Motor neuron (in vitro differentiated cells): Measurements from ENCODE around the gene SLC12A8. TPM values are rescaled to one million over a fixed set of nuclear protein-coding genes. Genes with fewer than 3 reads are reported as not detected.
A peak's percentile ranks its signal among the peaks of the same experiment; 100 is the strongest.

Source experiments
- ATAC-seq, 8 experiments: fragments of 200-7000 bp; cut with Tn5 transposase; replicated peaks in 6 of 8; 2 replicates each; pipeline ENCODE4 v1.8.0; 2021; ENCODE audit warnings: mild to moderate bottlenecking in 8 of 8, moderate library complexity in 8 of 8
- H3K27ac ChIP-seq, 2 donors: fragments of 250-450 bp; sonication (Bioruptor Pico); 2 replicates each; pipeline ENCODE4 v1.9.0; 2021; ENCODE audit warnings: antibody characterized with exemption in 2 of 2, mild to moderate bottlenecking in 2 of 2, moderate library complexity in 1 of 2
- H3K4me1 ChIP-seq, 2 donors: fragments of 250-450 bp; sonication (Bioruptor Pico); replicated peaks in 1 of 2; 2 replicates each; pipeline ENCODE4 v1.6.1; 2021; ENCODE audit warnings: antibody characterized with exemption in 2 of 2, mild to moderate bottlenecking in 2 of 2, moderate library complexity in 1 of 2
- H3K4me3 ChIP-seq, 5 donors: fragments of 250-450 bp; sonication (Bioruptor Pico); 2 replicates each; pipeline ENCODE4 v1.9.0; 2021; ENCODE audit warnings: antibody characterized with exemption in 5 of 5, mild to moderate bottlenecking in 5 of 5, moderate library complexity in 4 of 5
- WGBS, 10 experiments: fragments of 450-650 bp; shearing (Covaris generic); methylation state at CpG; one replicate each; pipeline ENCODE4 v1.0.0; 2022; 5-methylcytosine and 5-hydroxymethylcytosine counted together
- in situ Hi-C, 9 experiments: fragments of 400-800 bp; cut with MboI; loops; one replicate each; pipeline ENCODE4 v1.15.0; 2021; ENCODE audit warnings: low sequenced_read_pairs in 9 of 9, low pct_unique_long_range_greater_than_20kb in 2 of 9; ENCODE audit not compliant: unreplicated experiment in 9 of 9
- total RNA-seq, 8 experiments: library from RNA; unstranded; fragments of 300-600 nt; gene quantifications; 2 replicates each; pipeline versions ENCODE4 v1.2.3 to v1.2.4, GENCODE V29; 2022

The SLC12A8 gene
- total RNA-seq, 8 experiments from 2014 or later = 0.38 to 9.8 (median 3.2) TPM

- Histone ChIP-seq H3K4me1 (no peaks in the 10 kb centered on the region), H3K27ac (no peak overlapping the region), H3K4me3 (no peak overlapping the region)
- WGBS, 10 experiments = 40 to 100% (median 100%) methylated on average over 1 to 3 of the region's 3 CpGs; no CpG with 5 or more reads in 2 of the 10 experiments
- ATAC-seq = peak in 1 of 8 experiments; percentile 1
- in situ Hi-C loops = loop anchor here in 1 of 9 experiments (25.0 kb wide), 1 partner anchor 405 kb away; no protein-coding TSS in a partner anchor
These were observed 179.9 kb downstream of the SLC12A8 start for GRCh38 chr3:125032683-125033082.

Other genes with a start within 250 kb of the SLC12A8 start
- gene HEG1, start 156.8 kb downstream of the SLC12A8 start, total RNA-seq = 100 to 1,000 TPM in 1 of 8 experiments, 10 to 100 TPM in 4, 1 to 10 TPM in 3; 3.5 to 173 (median 24.0) TPM
- 10 to 100 TPM; 17.8 to 38.3 (median 22.4) TPM for gene ZNF148, start 162.6 kb upstream of the SLC12A8 start, total RNA-seq